BLaER1 treated with 17β-estradiol and CSF1 and Interleukin-3, amounts not matched to agents 10 nM and 100 nM (cell line): Measurements from ENCODE around the gene MDC1.

Source experiments
- H3K27ac ChIP-seq, 11 experiments: shearing (Covaris generic); formaldehyde crosslinking; 2 replicates each; pipeline ENCODE4 v1.8.1; 2022
- H3K27me3 ChIP-seq, 11 experiments: shearing (Covaris generic); formaldehyde crosslinking; 2 replicates each; pipeline ENCODE4 v1.8.1; 2022
- H3K36me3 ChIP-seq, 11 experiments: shearing (Covaris generic); formaldehyde crosslinking; 2 replicates each; pipeline ENCODE4 v1.8.1; 2022
- H3K4me1 ChIP-seq, 10 experiments: shearing (Covaris generic); formaldehyde crosslinking; 2 replicates each; pipeline ENCODE4 v1.8.1; 2022
- H3K4me2 ChIP-seq, 11 experiments: shearing (Covaris generic); formaldehyde crosslinking; 2 replicates each; pipeline ENCODE4 v1.8.1; 2022
- H3K4me3 ChIP-seq, 10 experiments: shearing (Covaris generic); formaldehyde crosslinking; 2 replicates each; pipeline ENCODE4 v1.8.1; 2022
- H3K9ac ChIP-seq, 11 experiments: shearing (Covaris generic); formaldehyde crosslinking; 2 replicates each; pipeline ENCODE4 v1.8.1; 2022
- H3K9me3 ChIP-seq, 11 experiments: shearing (Covaris generic); formaldehyde crosslinking; replicated peaks in 1 of 11; 2 replicates each; pipeline ENCODE4 v1.8.1; 2022
- H4K20me1 ChIP-seq, 11 experiments: shearing (Covaris generic); formaldehyde crosslinking; 2 replicates each; pipeline ENCODE4 v1.8.1; 2022
- Cebpa-rat ChIP-seq, 11 experiments: shearing (Covaris generic); IDR thresholded peaks; 2 replicates each; pipeline ENCODE4 v1.8.1; 2022

MDC1 gene

DNA sequence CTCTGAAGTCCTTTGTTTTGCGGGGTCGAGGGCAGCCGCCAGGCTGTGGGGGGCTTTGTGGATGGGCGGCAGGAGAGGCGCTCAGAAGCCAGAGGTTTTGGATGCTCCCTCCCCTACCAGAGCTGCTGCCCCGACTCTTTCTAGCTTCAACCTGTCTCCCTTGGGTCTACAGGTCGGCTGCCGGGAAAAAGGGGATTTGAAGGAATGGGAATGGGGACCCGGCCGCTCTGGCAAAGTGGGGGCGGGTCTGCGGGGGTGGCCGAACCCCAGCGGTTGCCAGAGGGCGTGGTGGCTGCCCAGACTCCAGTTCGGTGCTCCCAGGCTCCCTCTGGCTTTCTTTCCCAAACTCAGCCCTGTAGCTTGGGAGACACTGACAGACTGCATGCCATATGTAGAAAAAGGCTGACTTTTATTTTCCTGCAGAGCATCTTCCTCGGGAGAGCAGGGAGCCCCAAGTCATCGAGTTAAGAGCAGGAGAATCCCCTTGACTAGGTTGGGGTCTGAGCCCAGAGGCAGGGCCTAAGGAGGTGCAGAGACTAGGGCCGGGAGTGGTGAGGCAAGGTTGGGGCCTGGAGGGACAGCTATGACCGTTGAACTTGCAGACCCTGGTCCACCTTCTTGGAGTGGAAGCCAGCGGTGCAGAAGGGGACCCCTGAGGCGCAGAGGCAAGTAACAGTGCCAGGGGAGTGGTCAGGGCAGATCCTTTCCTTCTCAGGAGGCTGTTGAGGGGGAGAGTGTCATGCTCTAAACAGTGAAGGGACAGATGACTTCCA is 29.2 kb downstream of the MDC1 start:
- peak overlapping the region; percentile 83 to 100 (median 96) for H3K4me3 ChIP-seq
- H4K20me1 ChIP-seq = peaks cover 11 to 33% (median 26%) of the 10 kb centered on the region in 11 experiments; a peak in 17 of 22 replicates
- no peak for TF ChIP-seq Cebpa-rat (IDR thresholded peaks at IDR 0.05)
- H3K27ac ChIP-seq = peak overlapping the region; percentile 91 to 100 (median 99)
- peak overlapping the region; percentile 91 to 100 (median 99) for H3K9ac ChIP-seq
- peaks cover 6 to 27% (median 25%) of the 10 kb centered on the region in 11 experiments; a peak in 20 of 22 replicates for H3K36me3 ChIP-seq
- H3K4me1 ChIP-seq = peaks cover 33 to 44% (median 38%) of the 10 kb centered on the region in 10 experiments
- no peaks in the 10 kb centered on the region for H3K9me3 ChIP-seq
- H3K4me2 ChIP-seq = peak overlapping the region; percentile 97 to 100 (median 99)
- H3K27me3 ChIP-seq = no peaks in the 10 kb centered on the region

GRCh38 chr6:30686908-30687658 is 30.0 kb downstream of the MDC1 start:
- Histone ChIP-seq H3K9me3 (no peaks in the 10 kb centered on the region), H3K27me3 (no peaks in the 10 kb centered on the region), H3K4me1 (peaks cover 29 to 39% (median 35%) of the 10 kb centered on the region in 10 experiments), H3K27ac (peak overlapping the region; percentile 91 to 100 (median 99)), H4K20me1 (peaks cover 14 to 38% (median 29%) of the 10 kb centered on the region in 11 experiments; a peak in 21 of 22 replicates), H3K4me2 (peak overlapping the region; percentile 97 to 100 (median 99)), H3K4me3 (peak overlapping the region; percentile 83 to 100 (median 96)), H3K36me3 (peaks cover 6 to 31% (median 27%) of the 10 kb centered on the region in 11 experiments; a peak in 20 of 22 replicates), H3K9ac (peak overlapping the region; percentile 91 to 100 (median 99))
- no peak for TF ChIP-seq Cebpa-rat (IDR thresholded peaks at IDR 0.05)

DNA sequence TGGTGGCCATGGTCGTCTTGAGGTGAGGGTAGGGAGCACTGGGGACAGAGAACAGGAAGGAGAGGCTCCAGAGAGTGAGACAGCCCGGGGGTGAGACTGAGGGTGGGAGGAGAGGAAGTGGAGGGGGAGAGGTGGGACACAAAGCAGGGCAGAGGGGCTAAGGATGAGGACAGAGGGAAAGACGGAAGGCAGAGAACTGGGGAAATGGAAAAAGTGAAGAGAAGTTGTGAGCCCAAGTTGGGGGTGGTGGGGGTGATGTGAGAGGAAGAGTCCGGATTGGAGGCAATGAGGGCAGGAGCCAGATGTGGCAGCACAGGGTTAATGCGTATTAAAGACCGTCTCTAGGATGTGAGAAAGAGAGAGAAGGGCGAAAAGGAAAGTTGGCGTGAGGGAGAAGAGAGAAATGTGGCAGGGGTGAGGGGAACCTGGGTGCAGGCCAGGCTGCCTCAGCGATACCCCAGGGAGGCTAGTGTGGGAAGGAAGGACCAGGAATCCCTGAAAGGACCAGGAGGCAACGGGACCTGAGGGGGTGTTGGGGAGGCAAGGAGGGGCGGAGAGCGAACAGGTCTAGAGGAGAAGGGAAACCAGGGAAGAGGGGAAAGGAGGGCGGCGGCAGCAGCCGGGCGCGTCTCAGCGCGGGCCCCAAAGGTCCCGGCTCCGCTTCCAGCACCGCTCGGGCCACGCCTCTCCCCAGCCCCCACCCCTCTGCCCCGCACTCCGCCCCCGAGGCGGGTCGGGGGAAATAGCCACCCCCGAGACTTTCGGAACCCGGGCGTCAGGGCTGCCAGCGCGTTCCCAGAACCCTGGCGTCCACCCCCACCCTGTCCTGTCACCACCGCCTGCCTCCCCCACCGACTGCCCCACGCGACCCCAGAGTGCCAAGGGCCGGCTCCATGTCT is 30.8 kb downstream of the MDC1 start, which contains the start of gene PPP1R18:
TSS of gene PPP1R18 (minus strand) at position 637 of the 899 bp plus-strand sequence. CDS start at position 10, 627 bp downstream.
- peaks cover 22 to 46% (median 37%) of the 10 kb centered on the region in 11 experiments for H4K20me1 ChIP-seq
- peak within 1 kb of the TSS; percentile 83 to 100 (median 96) for H3K4me3 ChIP-seq
- H3K4me2 ChIP-seq = peak within 1 kb of the TSS; percentile 97 to 100 (median 99)
- TF ChIP-seq Cebpa-rat (IDR thresholded peaks at IDR 0.05) = no peak
- peak within 1 kb of the TSS; percentile 91 to 100 (median 99) for H3K27ac ChIP-seq
- H3K27me3 ChIP-seq = no peaks in the 10 kb centered on the region
- H3K4me1 ChIP-seq = peaks cover 22 to 40% (median 28%) of the 10 kb centered on the region in 10 experiments
- no peaks in the 10 kb centered on the region for H3K9me3 ChIP-seq
- peak within 1 kb of the TSS; percentile 91 to 100 (median 99) for H3K9ac ChIP-seq
- peaks cover 11 to 39% (median 34%) of the 10 kb centered on the region in 11 experiments; a peak in 20 of 22 replicates for H3K36me3 ChIP-seq

- H3K27me3 ChIP-seq = no peaks in the 10 kb centered on the region
- H3K4me1 ChIP-seq = peaks cover 20 to 45% (median 32%) of the 10 kb centered on the region in 10 experiments
- H3K4me3 ChIP-seq = peak overlapping the region; percentile 83 to 100 (median 96)
- peaks cover 31 to 55% (median 46%) of the 10 kb centered on the region in 11 experiments for H4K20me1 ChIP-seq
- H3K27ac ChIP-seq = peak overlapping the region; percentile 91 to 100 (median 99)
- peaks cover 20 to 48% (median 43%) of the 10 kb centered on the region in 11 experiments; a peak in 20 of 22 replicates for H3K36me3 ChIP-seq
- H3K4me2 ChIP-seq = peak overlapping the region; percentile 75 to 100 (median 93)
- no peaks in the 10 kb centered on the region for H3K9me3 ChIP-seq
- peak overlapping the region; percentile 91 to 100 (median 99) for H3K9ac ChIP-seq
- TF ChIP-seq Cebpa-rat (IDR thresholded peaks at IDR 0.05) = no peak
Observed at GRCh38 chr6:30685157-30686008, 31.7 kb downstream of the MDC1 start.

DNA sequence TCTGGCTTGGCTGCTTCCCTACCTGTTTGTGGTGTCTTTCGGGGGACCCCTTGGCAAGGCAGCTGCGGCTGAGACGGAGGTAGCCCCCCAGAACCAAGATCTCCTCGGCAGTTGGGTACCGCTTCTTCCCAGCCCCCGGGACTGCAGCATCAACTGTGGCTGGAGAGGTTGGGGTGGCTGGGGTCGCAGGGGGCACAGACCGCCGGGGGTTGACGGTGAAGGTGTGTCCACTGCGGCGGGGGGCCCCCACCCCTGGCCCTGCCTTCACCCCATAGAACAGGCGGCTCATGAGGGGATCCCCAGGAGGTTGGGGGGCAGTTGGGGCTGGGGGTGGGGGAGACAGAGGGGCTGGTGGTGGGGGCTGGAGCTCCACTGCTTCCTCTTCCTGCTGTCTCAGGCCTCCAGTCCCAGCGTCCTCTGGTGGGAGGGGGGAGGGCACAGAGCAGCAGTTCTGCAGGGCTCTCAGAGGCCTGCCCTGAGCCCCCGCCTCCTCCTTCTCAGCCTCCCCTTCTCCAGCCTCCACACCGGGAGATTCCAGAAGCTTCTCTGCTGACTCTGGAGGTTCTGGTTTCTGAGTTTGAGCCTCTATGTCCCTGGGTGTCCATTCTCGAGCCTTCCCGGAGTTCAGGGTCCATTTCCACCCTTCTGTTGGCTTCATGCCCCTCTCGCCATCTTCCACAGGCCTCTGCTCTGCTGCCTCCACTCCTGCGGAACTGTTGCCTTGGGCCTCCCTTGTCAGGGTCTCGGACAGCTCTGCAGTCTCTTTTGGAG is 32.5 kb downstream of the MDC1 start:
- H4K20me1 ChIP-seq = peaks cover 39 to 63% (median 54%) of the 10 kb centered on the region in 11 experiments
- H3K4me1 ChIP-seq = peaks cover 12 to 45% (median 32%) of the 10 kb centered on the region in 10 experiments
- H3K4me2 ChIP-seq = peak overlapping the region; percentile 90 to 100 (median 95)
- H3K4me3 ChIP-seq = peak overlapping the region; percentile 83 to 100 (median 96)
- no peaks in the 10 kb centered on the region for H3K9me3 ChIP-seq
- no peaks in the 10 kb centered on the region for H3K27me3 ChIP-seq
- TF ChIP-seq Cebpa-rat (IDR thresholded peaks at IDR 0.05) = no peak
- peak overlapping the region; percentile 91 to 100 (median 99) for H3K27ac ChIP-seq
- H3K9ac ChIP-seq = peak overlapping the region; percentile 91 to 100 (median 99)
- peaks cover 28 to 56% (median 51%) of the 10 kb centered on the region in 11 experiments; a peak in 20 of 22 replicates for H3K36me3 ChIP-seq

DNA sequence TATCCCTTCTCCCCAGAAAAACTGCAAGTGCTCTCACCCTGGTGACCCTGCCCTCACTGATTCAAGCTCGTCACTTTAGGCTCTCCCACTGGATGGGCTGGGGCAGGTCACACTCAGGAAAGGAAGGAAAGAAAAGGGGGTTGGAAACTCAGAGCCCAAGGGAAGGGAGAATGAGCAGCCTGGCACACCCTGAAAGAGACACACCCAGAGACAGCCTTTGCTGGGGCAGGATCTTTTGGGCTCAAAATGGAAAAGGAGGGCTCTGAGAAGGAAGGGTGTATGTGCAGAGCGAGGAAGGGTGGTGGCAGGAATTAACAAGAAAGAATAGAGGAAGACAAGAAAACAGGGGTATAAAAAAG is 33.1 kb downstream of the MDC1 start:
- H3K9ac ChIP-seq = peak overlapping the region; percentile 91 to 100 (median 99)
- no peaks in the 10 kb centered on the region for H3K9me3 ChIP-seq
- peaks cover 6 to 41% (median 29%) of the 10 kb centered on the region in 10 experiments for H3K4me1 ChIP-seq
- peak overlapping the region; percentile 83 to 100 (median 96) for H3K4me3 ChIP-seq
- no peaks in the 10 kb centered on the region for H3K27me3 ChIP-seq
- H3K36me3 ChIP-seq = peaks cover 29 to 59% (median 56%) of the 10 kb centered on the region in 11 experiments; a peak in 20 of 22 replicates
- H3K4me2 ChIP-seq = peak overlapping the region; percentile 89 to 100 (median 95)
- no peak for TF ChIP-seq Cebpa-rat (IDR thresholded peaks at IDR 0.05)
- H3K27ac ChIP-seq = peak overlapping the region; percentile 78 to 100 (median 99)
- H4K20me1 ChIP-seq = peaks cover 45 to 69% (median 60%) of the 10 kb centered on the region in 11 experiments
